ENCODE data around the gene FHAD1. TPM values are rescaled to one million over a fixed set of nuclear protein-coding genes. Genes with fewer than 3 reads are reported as not detected.
"Not testable (repeated sequence)": the region's sequence is repeated elsewhere in the genome, so short reads cannot be mapped to it uniquely, and the experiment has no call there.

The FHAD1 gene
- total and polyA plus RNA-seq, 2 donors: 0.66 to 0.71 TPM

DNA sequence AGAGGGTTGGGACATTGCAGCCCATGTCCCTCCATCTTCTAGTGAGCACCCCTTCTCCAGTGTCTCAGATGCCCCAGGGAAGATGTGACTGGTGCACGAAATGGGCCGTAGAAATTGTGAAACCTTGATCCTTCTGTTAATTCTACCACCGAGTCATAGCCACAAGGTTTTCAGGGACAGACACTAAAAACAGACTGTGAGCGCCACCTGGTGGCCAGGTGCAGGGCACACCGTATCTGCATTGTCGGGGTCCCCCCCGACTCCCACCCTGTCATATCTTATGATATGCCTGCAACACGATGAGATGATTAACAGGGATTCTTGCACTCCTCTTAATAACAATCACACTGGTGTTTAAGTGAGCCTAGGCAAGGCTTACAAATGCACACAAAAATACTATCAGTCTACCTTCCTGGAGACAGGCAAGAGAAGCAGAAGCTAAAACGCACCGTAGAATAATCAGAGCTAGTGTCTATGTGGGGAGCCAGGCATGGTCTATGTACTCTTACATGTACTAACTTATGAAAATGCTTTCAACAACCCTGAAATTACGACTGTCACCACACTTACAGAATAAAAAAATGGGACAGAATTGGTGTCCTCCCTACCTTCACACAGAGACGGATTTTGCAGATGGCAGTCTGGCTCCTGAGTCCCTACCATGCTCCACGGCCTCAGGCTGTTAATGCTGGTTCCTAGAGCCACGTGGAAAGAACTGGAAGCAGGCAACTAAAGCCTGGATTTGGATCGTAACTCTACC, 57.9 kb downstream of the FHAD1 start:
- peak in 7 of 9 donors; percentile 28 to 72 (median 50) for DNase-seq (ENCODE audit: low read depth in 6 of 9, low spot score in 9 of 9)
- WGBS: 35% methylated on average over 15 of the region's 15 CpGs

DNA sequence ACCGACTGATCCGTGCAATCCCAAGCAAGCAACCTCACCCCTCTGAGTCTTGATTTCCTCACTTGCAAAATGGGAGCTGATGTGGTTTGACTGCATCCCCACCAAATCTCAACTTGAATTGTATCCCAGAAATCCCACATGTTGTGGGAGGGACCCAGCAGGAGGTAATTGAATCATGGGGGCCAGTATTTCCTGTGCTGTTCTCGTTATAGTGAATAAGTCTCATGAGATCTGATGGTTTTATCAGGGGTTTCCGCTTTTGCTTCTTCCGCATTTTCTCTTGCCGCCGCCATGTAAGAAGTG, 58.4 kb downstream of the FHAD1 start:
- no peaks in the 10 kb centered on the region for H3K36me3 ChIP-seq (ENCODE audit: control insufficient read depth in 2 of 2, insufficient read depth in 2 of 2, low read length in 1 of 2)
- no peak overlapping the region for H3K4me3 ChIP-seq (ENCODE audit: low read length in 2 of 2)
- H3K27ac ChIP-seq (ENCODE audit: low read depth in 1 of 2, low read length in 1 of 2): no peak overlapping the region
- H3K4me1 ChIP-seq (ENCODE audit: control insufficient read depth in 2 of 2, insufficient read depth in 2 of 2, low read length in 2 of 2): no peaks in the 10 kb centered on the region
- 95% methylated on average over 7 of the region's 7 CpGs for WGBS
- DNase-seq (ENCODE audit: low read depth in 6 of 9, low spot score in 9 of 9): no peak
- H3K9me3 ChIP-seq (ENCODE audit: control insufficient read depth in 2 of 2, insufficient read depth in 1 of 2, low read length in 1 of 2): no peaks in the 10 kb centered on the region
- no peaks in the 10 kb centered on the region for H3K27me3 ChIP-seq (ENCODE audit: control insufficient read depth in 2 of 2, insufficient read depth in 1 of 2, low read length in 1 of 2)

More for the DNA sequence above, 57.9 kb downstream of the FHAD1 start:
- no peaks in the 10 kb centered on the region for H3K4me1 ChIP-seq (ENCODE audit: control insufficient read depth in 2 of 2, insufficient read depth in 2 of 2, low read length in 2 of 2)
- H3K27me3 ChIP-seq (ENCODE audit: control insufficient read depth in 2 of 2, insufficient read depth in 1 of 2, low read length in 1 of 2): no peaks in the 10 kb centered on the region
- H3K36me3 ChIP-seq (ENCODE audit: control insufficient read depth in 2 of 2, insufficient read depth in 2 of 2, low read length in 1 of 2): no peaks in the 10 kb centered on the region
- H3K27ac ChIP-seq (ENCODE audit: low read depth in 1 of 2, low read length in 1 of 2): no peak overlapping the region
- H3K9me3 ChIP-seq (ENCODE audit: control insufficient read depth in 2 of 2, insufficient read depth in 1 of 2, low read length in 1 of 2): no peaks in the 10 kb centered on the region
- H3K4me3 ChIP-seq (ENCODE audit: low read length in 2 of 2): no peak overlapping the region

DNA sequence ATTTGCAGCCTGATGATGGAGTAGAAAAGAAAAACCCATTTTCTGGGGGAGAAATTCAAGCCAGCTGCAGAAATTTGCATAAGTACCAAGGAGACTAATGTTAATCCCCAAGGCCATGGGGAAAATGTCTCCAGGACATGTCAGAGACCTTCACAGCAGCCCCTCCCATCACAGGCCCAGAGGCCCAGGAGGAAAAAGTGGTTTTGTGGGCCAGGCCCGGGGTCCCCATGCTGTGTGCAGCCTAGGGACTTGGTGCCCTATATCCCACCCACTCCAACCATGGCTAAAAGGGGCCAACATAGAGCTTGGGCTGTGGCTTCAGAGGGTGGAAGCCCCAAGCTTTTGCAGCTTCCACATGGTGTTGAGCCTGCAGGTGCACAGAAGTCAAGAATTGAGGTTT, 59.3 kb downstream of the FHAD1 start:
- 94% methylated on average over 1 of the region's 1 CpG for WGBS

DNA sequence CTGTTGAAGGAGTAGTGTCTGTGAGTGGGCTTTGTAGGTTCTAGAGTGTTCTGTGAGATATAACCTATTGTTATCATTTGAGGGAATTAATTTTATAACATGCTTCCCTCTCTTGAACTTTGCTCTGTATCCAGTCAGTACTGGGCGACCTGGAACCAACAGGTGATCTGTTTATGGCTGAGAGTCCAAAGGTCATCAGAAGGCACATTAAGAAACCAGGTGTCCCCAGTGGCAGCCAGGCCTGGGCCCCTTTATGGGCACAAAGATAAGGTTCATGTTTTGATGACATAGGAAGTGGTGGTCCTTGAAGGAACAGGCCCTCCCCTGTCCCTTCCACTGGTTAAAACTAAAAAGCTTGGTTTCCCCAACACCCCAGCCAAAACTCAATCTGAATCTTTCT, 61.1 kb downstream of the FHAD1 start:
- WGBS: 100% methylated on average over 1 of the region's 1 CpG
- Histone ChIP-seq H3K4me3 (ENCODE audit: low read length in 2 of 2) (no peak overlapping the region), H3K27me3 (ENCODE audit: control insufficient read depth in 2 of 2, insufficient read depth in 1 of 2, low read length in 1 of 2) (no peaks in the 10 kb centered on the region), H3K36me3 (ENCODE audit: control insufficient read depth in 2 of 2, insufficient read depth in 2 of 2, low read length in 1 of 2) (no peaks in the 10 kb centered on the region), H3K9me3 (ENCODE audit: control insufficient read depth in 2 of 2, insufficient read depth in 1 of 2, low read length in 1 of 2) (no peaks in the 10 kb centered on the region), H3K4me1 (ENCODE audit: control insufficient read depth in 2 of 2, insufficient read depth in 2 of 2, low read length in 2 of 2) (no peaks in the 10 kb centered on the region), H3K27ac (ENCODE audit: low read depth in 1 of 2, low read length in 1 of 2) (no peak overlapping the region)
- DNase-seq (ENCODE audit: low read depth in 6 of 9, low spot score in 9 of 9): no peak

More for the DNA sequence above, 59.3 kb downstream of the FHAD1 start:
- H3K27ac ChIP-seq (ENCODE audit: low read depth in 1 of 2, low read length in 1 of 2); H3K9me3 ChIP-seq (ENCODE audit: control insufficient read depth in 2 of 2, insufficient read depth in 1 of 2, low read length in 1 of 2); H3K27me3 ChIP-seq (ENCODE audit: control insufficient read depth in 2 of 2, insufficient read depth in 1 of 2, low read length in 1 of 2); H3K4me1 ChIP-seq (ENCODE audit: control insufficient read depth in 2 of 2, insufficient read depth in 2 of 2, low read length in 2 of 2); H3K36me3 ChIP-seq (ENCODE audit: control insufficient read depth in 2 of 2, insufficient read depth in 2 of 2, low read length in 1 of 2); DNase-seq (ENCODE audit: low read depth in 6 of 9, low spot score in 9 of 9); H3K4me3 ChIP-seq (ENCODE audit: low read length in 2 of 2): not testable (repeated sequence)

DNA sequence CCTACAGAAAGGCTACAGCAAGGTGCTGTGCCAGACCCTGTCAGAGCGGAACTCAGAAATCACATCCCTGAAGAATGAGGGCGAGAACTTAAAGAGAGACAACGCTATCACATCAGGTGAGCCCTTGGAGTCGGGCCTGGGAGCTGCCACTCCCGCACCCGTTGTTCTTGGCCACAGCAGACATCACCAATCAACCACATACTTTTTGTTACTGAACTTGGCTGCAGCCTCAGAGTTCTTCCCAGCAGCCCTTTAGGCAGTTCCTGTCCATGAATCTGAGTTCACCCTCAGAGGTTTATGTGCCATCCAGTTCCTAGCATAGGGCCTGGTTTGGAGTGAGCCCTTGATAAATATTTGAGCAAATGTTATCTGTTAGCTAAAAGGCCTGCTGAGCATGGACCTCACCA, 61.6 kb downstream of the FHAD1 start:
- Histone ChIP-seq H3K4me1 (ENCODE audit: control insufficient read depth in 2 of 2, insufficient read depth in 2 of 2, low read length in 2 of 2) (no peaks in the 10 kb centered on the region), H3K36me3 (ENCODE audit: control insufficient read depth in 2 of 2, insufficient read depth in 2 of 2, low read length in 1 of 2) (no peaks in the 10 kb centered on the region), H3K27ac (ENCODE audit: low read depth in 1 of 2, low read length in 1 of 2) (no peak overlapping the region), H3K9me3 (ENCODE audit: control insufficient read depth in 2 of 2, insufficient read depth in 1 of 2, low read length in 1 of 2) (no peaks in the 10 kb centered on the region), H3K4me3 (ENCODE audit: low read length in 2 of 2) (no peak overlapping the region), H3K27me3 (ENCODE audit: control insufficient read depth in 2 of 2, insufficient read depth in 1 of 2, low read length in 1 of 2) (no peaks in the 10 kb centered on the region)
- 92% methylated on average over 6 of the region's 6 CpGs for WGBS
- DNase-seq (ENCODE audit: low read depth in 6 of 9, low spot score in 9 of 9): no peak

DNA sequence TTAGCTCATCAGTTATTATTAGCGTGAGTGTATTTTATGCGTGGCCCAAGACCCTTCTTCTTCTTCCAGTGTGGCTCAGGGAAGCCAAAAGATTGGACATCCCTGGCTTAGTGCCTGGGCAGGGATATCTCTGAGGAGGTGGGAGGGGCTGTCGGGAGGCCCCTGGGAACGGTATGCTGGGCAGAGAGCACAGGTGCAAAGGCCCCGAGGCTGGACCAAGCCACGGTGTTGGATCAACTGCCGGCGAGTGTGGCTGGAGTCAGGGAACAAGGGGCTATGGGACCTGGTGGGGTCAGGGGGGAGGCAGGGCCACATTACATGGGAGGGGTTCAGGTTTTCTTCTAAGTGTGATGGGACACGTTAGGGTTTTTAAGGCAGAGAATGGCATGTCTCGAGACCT, 62.7 kb downstream of the FHAD1 start:
- Histone ChIP-seq H3K4me1 (ENCODE audit: control insufficient read depth in 2 of 2, insufficient read depth in 2 of 2, low read length in 2 of 2) (no peaks in the 10 kb centered on the region), H3K4me3 (ENCODE audit: low read length in 2 of 2) (no peak overlapping the region), H3K27ac (ENCODE audit: low read depth in 1 of 2, low read length in 1 of 2) (no peak overlapping the region), H3K36me3 (ENCODE audit: control insufficient read depth in 2 of 2, insufficient read depth in 2 of 2, low read length in 1 of 2) (no peaks in the 10 kb centered on the region), H3K27me3 (ENCODE audit: control insufficient read depth in 2 of 2, insufficient read depth in 1 of 2, low read length in 1 of 2) (no peaks in the 10 kb centered on the region), H3K9me3 (ENCODE audit: control insufficient read depth in 2 of 2, insufficient read depth in 1 of 2, low read length in 1 of 2) (no peaks in the 10 kb centered on the region)
- no peak for DNase-seq (ENCODE audit: low read depth in 6 of 9, low spot score in 9 of 9)
- 97% methylated on average over 10 of the region's 10 CpGs for WGBS

DNA sequence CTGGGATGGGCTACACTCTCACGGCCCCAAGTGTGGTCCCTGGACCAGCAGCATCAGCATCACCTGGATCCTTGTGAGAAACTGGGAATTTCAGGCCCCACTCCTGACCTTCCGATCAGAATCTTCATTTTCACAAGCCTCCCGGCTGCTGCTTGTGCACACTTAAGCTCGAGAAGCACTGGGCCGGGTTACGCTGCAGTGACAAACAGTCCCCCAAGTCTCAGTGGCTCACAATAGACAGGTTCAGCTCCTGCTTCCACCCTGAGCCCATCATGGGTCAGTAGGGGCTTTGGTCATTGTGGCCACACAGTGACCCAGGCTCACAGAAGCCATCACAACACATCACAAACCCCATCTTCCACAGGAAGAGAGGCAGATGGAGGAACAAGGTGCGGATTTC, 63.5 kb downstream of the FHAD1 start:
- Histone ChIP-seq H3K4me1 (ENCODE audit: control insufficient read depth in 2 of 2, insufficient read depth in 2 of 2, low read length in 2 of 2) (no peaks in the 10 kb centered on the region), H3K9me3 (ENCODE audit: control insufficient read depth in 2 of 2, insufficient read depth in 1 of 2, low read length in 1 of 2) (no peaks in the 10 kb centered on the region), H3K4me3 (ENCODE audit: low read length in 2 of 2) (no peak overlapping the region), H3K36me3 (ENCODE audit: control insufficient read depth in 2 of 2, insufficient read depth in 2 of 2, low read length in 1 of 2) (no peaks in the 10 kb centered on the region), H3K27ac (ENCODE audit: low read depth in 1 of 2, low read length in 1 of 2) (no peak overlapping the region), H3K27me3 (ENCODE audit: control insufficient read depth in 2 of 2, insufficient read depth in 1 of 2, low read length in 1 of 2) (no peaks in the 10 kb centered on the region)
- 94% methylated on average over 7 of the region's 7 CpGs for WGBS
- DNase-seq (ENCODE audit: low read depth in 6 of 9, low spot score in 9 of 9): no peak

DNA sequence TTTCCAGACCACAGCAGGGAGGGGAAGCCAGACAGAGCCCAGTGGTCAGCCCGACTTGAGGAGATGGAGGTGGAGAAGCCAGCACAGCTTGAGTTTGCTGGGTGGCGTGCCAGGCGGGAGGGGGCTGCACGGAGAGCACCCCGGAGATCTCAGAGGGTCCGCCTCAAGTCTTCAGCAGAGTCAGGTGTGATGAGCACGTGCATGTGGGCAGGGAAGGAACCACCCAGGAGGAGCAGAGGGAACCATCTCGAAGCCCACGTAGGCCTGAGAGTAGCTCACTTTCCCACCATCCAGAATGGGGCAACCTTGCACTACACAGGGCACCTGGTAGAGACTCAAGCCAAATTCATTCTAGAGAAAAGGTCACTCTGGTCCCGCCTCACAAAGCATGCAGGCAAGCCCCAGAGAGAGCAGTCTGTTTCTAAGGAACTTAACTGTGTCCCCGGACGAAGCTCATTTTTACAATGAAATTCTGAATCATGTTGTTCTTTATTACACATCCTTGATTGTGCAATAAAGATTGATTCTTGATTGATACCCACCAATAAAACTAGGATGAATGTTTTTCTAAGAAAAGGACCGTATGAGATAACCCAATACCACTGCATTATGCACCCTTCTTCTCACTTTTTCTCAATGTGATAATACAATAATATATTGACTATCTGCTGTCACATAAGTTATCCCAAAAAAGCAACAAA, 64.2 kb downstream of the FHAD1 start:
- Histone ChIP-seq H3K4me3 (ENCODE audit: low read length in 2 of 2) (no peak overlapping the region), H3K9me3 (ENCODE audit: control insufficient read depth in 2 of 2, insufficient read depth in 1 of 2, low read length in 1 of 2) (no peaks in the 10 kb centered on the region), H3K27ac (ENCODE audit: low read depth in 1 of 2, low read length in 1 of 2) (no peak overlapping the region), H3K4me1 (ENCODE audit: control insufficient read depth in 2 of 2, insufficient read depth in 2 of 2, low read length in 2 of 2) (no peaks in the 10 kb centered on the region), H3K36me3 (ENCODE audit: control insufficient read depth in 2 of 2, insufficient read depth in 2 of 2, low read length in 1 of 2) (no peaks in the 10 kb centered on the region), H3K27me3 (ENCODE audit: control insufficient read depth in 2 of 2, insufficient read depth in 1 of 2, low read length in 1 of 2) (no peaks in the 10 kb centered on the region)
- 93% methylated on average over 13 of the region's 13 CpGs for WGBS
- DNase-seq (ENCODE audit: low read depth in 6 of 9, low spot score in 9 of 9): no peak

DNA sequence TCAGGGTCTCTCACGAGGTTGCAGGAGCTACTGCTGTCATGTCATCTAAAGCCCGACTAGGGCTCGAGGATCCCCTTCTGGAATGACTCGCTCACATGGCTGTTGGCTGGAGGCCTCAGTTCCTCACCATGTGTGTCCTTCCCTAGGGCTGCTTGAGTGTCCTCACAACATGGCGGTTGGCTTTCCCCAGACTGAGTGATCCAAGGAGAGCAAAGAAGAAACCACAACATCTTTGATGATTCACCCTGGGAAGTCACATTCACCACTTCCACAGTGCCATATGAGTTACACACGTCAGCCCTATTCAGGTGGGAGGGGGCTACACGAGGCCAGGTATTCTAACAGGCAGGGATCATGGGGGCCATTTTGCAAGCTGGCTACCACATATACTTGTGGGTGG, 64.9 kb downstream of the FHAD1 start:
- Histone ChIP-seq H3K27me3 (ENCODE audit: control insufficient read depth in 2 of 2, insufficient read depth in 1 of 2, low read length in 1 of 2) (no peaks in the 10 kb centered on the region), H3K36me3 (ENCODE audit: control insufficient read depth in 2 of 2, insufficient read depth in 2 of 2, low read length in 1 of 2) (no peaks in the 10 kb centered on the region), H3K9me3 (ENCODE audit: control insufficient read depth in 2 of 2, insufficient read depth in 1 of 2, low read length in 1 of 2) (no peaks in the 10 kb centered on the region), H3K27ac (ENCODE audit: low read depth in 1 of 2, low read length in 1 of 2) (no peak overlapping the region), H3K4me1 (ENCODE audit: control insufficient read depth in 2 of 2, insufficient read depth in 2 of 2, low read length in 2 of 2) (no peaks in the 10 kb centered on the region), H3K4me3 (ENCODE audit: low read length in 2 of 2) (no peak overlapping the region)
- DNase-seq (ENCODE audit: low read depth in 6 of 9, low spot score in 9 of 9): no peak
- 91% methylated on average over 7 of the region's 7 CpGs for WGBS

All from thymus (tissue), 11 donors.